GM19239 (cell line): Measurements from ENCODE around the gene SNX10.

Experiments
- DNase-seq: peaks from one replicate; pipeline ENCODE4 v3.0.0; 2011; ENCODE audit warnings: low spot score; ENCODE audit not compliant: insufficient read length
- FAIRE-seq: peaks from 2 replicates; lab custom pipeline; 2011; peaks lifted over from hg19 to GRCh38; lab: Jason Lieb, UNC

The SNX10 gene

GRCh38 chr7:26295015-26295414 lies 3.4 kb downstream of the SNX10 start:
- DNase-seq (no peak), FAIRE-seq (no peak)

DNA sequence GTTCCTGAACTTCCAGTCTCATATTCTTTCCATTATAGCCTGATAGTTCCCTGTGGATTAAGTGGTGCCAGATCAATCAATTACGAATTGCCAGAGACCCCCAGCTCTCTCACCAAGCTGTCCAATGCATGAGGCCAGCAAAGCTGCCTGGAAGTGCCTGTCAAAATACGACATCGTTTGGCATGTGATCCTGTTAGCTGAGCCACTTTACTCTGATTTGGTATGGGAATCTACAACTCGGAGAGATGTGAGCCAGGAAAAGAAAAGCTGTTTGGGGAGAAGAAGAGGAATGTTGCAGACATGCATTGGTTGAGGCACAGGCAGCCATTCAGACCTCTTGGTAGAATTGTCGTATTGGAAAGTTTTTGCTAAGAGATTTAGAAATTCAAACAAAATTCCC lies 3.9 kb downstream of the SNX10 start:
- DNase-seq (no peak), FAIRE-seq (no peak)

DNA sequence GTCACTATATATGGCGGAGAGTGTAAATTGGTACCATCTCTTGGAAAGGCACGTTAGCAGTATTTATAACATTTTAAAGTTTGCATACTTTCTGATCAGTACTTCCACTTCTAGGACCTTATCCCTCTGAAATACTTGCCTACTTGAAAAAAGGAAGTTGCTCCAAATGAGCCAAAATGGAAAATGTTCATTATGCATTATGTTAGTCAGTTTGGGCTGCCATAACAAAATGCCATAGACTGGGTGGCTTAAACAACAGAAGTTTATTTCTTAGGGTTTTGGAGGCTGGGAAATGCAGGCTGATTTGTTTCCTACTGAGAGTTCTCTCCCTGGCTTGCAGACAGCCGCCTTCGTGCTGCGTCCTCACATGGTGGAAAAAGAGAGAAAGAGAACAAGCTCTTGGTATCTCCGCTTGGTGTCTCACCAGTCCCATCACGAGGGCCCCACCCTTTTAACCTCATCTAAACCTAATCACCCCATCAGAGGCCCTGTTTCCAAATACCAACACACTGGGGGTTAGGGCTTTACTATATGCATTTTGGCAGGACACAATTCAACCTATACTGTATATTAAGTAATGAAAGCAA lies 6.9 kb downstream of the SNX10 start:
- DNase-seq = no peak
- no peak for FAIRE-seq

GRCh38 chr7:26305090-26305868 lies 13.6 kb downstream of the SNX10 start:
- DNase-seq (peak; percentile 43), FAIRE-seq (peak; percentile 96)

- DNase-seq (no peak), FAIRE-seq (no peak)
These were observed 14.4 kb downstream of the SNX10 start for GRCh38 chr7:26305869-26306665.

GRCh38 chr7:26306790-26307189 lies 15.1 kb downstream of the SNX10 start:
- FAIRE-seq = peak; percentile 4
- no peak for DNase-seq

GRCh38 chr7:26307226-26307625 lies 15.6 kb downstream of the SNX10 start:
- FAIRE-seq (no peak), DNase-seq (no peak)

- DNase-seq (no peak), FAIRE-seq (no peak)
These were observed 16.1 kb downstream of the SNX10 start for GRCh38 chr7:26307791-26308190.

DNA sequence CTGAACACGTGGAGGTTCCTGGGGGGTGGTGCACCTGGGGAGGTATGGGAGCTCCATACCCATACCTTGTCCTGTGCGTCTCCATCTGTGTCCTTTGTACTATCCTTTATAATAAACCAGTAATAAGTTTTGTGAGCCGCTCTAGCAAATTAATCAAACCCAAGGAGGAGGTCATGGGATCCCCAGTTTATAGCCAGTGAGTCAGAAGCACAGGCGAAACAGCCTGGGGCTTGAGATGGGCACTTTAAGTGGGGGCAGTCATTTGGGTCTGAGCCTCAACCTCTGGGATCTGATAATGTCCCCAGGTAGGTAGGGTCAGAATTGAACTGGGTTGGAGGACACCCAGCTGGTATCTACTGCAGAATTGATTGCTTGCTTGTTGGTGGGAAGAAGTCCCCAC lies 16.9 kb downstream of the SNX10 start:
- FAIRE-seq (no peak), DNase-seq (no peak)

GRCh38 chr7:26309089-26309488 lies 17.4 kb downstream of the SNX10 start:
- no peak for FAIRE-seq

DNA sequence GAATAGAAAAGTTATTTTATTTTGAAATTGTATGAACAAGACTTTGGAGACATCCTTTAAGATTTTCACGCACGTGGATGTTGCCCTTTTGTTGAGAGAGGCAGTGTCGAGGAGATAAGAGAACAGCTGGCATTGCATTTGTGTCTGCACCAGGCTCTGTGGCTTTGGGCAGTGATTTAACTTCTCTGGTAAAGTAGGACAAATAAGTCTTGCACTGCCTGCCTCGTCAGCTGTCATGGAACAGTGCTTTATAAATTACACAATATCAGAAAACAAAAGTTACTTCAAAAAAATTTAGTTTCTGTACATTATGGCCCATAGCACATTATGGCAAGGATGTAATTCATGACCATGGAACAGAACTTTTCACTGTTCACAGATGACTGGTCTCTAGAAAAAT lies 20.1 kb downstream of the SNX10 start:
- peak; percentile 11 for FAIRE-seq
- no peak for DNase-seq

More at GRCh38 chr7:26309089-26309488, 17.4 kb downstream of the SNX10 start:
- DNase-seq = no peak

DNA sequence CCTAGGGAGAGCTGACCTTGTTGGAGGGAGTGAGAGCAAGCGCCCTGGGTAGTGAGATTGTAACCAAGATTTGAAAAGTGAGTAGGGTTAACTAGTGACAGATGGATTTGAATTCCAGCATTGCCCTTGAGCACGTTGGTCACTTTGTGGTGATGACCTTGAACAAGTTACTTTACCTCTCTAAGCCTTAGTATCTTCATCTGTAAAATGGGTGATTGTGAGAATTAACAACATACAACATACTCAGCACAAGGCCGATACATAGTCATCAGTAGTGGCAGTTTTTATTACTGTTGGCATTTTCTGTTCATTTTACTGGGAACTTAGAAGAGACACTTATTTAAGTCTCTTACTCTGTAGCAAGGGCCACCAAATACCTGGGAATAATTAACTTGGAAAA lies 25.5 kb downstream of the SNX10 start:
- DNase-seq (no peak), FAIRE-seq (no peak)

DNA sequence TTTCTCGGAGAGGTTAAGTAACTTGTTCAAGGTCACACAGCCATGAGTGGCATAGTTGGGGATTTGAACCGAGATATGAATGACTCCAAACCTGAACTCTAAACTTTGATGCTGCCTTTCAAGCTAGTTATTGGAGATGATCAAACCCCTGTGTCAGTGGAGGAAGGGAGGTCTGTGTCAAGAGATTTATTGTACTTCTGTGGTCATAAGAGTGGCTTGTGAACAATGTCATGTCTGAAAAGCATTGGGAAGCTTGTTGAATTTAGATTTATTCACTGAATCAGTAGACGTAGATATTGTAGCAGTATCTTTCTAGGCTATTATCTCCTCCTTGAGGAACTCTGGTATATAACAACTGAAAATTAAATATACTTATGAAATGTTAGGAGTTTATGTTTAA lies 27.3 kb downstream of the SNX10 start:
- FAIRE-seq = no peak
- no peak for DNase-seq

GRCh38 chr7:26319636-26320035 lies 28.0 kb downstream of the SNX10 start:
- DNase-seq (no peak), FAIRE-seq (no peak)

GRCh38 chr7:26320878-26321277 lies 29.2 kb downstream of the SNX10 start:
- no peak for DNase-seq
- FAIRE-seq = no peak

- FAIRE-seq (no peak), DNase-seq (no peak)
These were observed 29.8 kb downstream of the SNX10 start for GRCh38 chr7:26321435-26321834.

- FAIRE-seq (no peak), DNase-seq (no peak)
These were observed 34.5 kb downstream of the SNX10 start for GRCh38 chr7:26326211-26326610.

DNA sequence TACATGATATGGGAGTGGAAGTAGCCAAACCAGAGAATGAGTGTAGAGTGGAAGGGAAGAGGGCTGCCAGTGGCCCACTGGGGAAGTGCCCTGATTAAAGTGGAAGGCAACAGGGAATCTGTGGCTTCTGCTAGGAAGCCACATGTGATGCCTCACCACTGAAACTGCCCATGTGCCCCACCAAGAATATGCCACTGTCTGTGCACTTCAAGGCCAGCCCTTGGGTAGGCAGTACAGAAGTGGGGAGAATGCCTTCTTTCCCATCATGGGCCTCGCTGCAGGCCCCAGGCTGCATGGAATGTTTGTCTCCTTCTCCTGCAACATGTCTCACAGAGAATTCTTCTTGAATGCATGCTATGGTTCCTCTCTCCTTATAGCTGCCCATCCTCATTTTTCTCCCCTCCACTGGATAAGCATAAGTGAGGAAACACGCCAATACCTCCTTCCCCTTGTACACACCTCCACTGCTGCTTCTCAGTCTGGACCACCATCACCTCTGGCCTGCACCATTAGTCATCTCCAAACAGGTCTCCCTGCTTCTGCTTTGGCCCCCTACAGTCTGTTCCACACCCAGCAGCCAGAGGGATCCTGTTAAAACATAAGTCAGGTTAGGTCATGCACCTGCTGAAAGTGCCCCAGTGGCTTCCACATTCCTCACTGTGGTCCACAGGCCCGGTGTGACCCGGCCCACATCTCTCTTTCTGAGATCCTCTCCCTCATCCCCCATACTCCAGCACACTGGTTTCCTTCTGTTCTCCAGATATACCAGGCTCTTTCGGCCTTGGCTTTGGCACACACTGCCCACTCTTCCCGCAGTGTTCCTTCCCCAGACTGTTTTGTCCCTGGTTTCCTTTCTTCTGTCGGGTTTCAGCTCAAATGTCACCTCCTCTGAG lies 37.1 kb downstream of the SNX10 start:
- no peak for FAIRE-seq
- no peak for DNase-seq

DNA sequence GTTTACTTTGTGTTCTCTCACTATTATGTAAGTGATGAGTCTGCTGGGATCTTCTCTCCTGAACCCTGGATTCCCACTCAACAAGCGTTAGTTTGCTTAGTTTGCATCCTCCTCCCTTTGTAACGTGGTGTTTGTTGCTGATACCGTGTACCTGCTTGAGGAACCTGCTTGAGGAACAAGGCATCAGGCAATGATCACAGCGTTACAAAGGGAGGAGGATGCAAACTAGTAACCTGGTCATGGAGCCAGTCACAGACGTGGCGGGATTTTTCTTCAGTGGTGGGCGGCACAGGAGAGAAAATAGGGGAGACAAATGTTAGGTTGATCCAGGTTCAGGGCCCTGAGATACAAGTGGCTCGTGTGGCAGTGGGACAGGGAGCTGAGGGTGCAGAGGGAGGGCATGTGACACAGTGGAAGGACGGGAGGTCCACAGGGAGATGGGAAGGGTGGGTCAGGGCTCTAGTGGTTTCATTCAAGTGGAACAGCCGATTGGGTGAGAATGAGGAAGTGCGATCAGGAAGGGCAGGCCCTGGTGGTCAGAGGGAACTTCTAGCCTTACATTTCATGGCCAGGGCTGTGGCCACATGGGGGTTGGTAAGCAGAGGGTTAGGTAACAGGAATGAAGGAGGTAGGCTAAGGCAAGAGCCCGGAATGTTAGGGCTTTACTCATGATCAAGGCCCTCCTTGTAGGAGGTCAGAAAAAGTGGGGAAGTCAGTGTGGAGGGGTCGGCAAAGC lies 38.0 kb downstream of the SNX10 start:
- peak; percentile 83 for FAIRE-seq
- DNase-seq = no peak

DNA sequence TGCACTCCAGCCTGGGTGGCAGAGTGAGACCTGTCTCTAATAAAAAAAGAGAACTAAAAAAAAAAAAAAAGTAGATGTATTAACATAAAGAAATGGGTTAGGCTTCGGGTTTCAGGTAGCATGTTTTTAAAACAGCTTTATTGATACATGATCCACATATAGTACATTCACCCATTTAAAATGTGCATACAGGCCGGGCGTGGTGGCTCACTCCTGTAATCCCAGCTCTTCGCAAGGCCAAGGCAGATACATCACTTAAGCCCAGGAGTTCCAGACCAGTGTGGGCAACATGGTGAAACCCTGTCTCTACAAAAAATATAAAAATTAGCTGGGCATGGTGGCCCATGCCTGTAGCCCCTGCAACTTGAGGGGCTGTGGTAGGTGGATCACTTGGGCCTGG lies 39.5 kb downstream of the SNX10 start:
- DNase-seq (no peak), FAIRE-seq (no peak)
